Activated CD4-positive, alpha-beta T cell treated with anti-CD3 and anti-CD28 coated beads for 4 hours (primary cell): Measurements from ENCODE around the gene KLF16.

ENCODE experiments used
- DNase-seq, 2 donors: peaks; one replicate each; pipeline ENCODE4 v3.0.0-alpha.2; 2020

The KLF16 gene

DNA sequence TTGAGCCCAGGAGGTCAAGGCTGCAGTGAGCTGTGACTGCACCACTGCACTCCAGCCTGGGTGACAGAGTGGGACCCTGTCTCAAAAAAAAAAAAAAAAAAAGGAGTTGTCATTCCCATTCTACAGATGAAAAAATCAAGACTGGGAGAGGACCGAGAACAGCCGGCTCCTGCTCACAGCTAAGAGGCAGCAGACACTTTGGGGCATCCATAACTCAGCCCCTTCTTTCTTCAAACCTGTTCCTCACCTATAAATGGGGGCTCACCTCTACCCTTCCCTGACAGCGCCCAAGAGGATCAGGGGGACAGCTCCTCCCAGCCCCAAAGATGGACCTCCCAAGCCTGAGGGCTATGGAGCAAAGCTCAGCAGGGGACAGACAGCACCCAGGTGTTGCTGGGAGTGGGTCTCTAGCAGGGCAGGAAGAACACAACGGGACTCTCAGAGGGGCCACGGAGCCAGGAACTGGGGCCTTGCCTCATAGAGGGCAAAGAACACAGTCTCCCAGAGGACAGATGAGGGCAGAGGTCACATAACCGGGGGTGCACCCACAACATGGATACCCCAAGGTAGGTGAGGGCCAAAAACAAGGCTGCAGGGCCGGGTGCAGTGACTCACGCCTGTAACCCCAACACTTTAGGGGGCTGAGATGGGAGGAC is 3.4 kb upstream of the KLF16 start:
- DNase-seq: no peak

DNA sequence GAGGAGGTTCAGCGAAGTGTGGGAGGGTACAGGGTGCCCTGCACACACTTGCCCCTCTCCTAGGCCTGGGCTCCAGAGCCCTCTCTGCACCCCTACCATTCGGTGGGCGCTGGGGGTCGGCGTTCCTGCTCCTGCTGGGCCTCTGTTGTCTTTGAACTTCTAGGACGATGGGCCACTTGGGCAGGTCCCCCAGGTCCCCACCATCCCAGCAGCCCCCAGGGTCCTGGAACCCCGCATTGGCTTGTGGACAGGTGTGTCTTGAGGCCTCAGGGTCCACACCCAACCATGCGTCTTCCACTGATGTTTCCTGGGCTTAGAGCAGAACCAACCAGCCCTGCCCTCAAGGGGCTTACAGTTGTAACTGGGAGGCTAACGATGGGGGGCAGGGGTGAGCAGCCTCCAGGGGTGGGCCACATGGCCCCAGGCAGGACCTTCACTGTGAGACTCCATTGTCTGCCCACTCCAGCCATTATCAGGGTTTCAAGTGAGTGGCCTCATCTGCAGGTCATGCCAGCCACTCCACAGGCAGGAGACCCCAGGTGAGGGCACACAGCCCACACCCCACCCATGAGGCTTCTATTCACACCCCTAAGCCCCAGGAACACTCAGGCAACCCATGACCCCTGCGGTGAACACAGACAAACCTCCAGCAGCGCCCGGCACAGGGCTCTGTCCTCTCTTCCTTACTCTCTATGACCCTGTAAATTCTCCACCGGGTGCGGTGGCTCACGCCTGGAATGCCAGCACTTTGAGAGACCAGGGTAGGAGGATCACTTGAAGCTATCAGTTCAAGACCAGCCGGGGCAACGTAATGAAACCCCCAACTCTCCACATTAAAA is 2.0 kb upstream of the KLF16 start:
- DNase-seq: no peak

DNA sequence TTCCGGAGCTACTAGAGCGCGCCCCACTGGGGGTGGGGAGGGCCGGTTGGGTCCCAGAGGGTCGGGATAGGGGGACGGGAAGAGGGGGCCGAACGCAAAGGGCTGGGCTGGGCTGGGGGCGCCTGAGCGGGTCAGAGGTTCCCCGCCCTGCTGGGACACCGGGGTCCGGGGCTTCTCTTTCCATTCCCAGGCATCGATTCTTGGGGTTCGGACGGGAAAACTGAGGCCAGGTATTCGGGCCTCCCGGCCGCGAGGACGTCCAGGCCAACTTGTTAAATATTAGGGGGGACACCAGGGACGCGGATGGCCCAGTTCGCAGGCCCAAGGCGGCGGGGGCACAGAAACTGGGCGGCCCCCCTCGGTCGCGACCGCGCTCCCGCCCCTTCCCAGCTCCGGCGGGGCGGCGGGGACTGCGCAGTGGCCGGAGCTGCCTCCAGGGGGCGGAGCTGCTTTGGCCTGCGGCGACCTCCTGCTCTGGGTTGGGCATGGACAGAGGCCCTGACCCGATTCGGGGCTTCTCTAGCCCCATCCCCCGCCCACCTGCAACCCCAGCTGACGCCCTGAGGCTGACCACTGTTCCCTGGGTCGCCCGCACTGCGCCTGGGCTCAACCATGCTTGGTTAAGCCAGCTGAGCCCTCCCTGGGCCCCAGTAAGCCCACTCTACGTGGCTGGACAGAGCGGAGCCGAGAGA is 1.2 kb upstream of the KLF16 start:
- peak; percentile 55 to 60 for DNase-seq

DNA sequence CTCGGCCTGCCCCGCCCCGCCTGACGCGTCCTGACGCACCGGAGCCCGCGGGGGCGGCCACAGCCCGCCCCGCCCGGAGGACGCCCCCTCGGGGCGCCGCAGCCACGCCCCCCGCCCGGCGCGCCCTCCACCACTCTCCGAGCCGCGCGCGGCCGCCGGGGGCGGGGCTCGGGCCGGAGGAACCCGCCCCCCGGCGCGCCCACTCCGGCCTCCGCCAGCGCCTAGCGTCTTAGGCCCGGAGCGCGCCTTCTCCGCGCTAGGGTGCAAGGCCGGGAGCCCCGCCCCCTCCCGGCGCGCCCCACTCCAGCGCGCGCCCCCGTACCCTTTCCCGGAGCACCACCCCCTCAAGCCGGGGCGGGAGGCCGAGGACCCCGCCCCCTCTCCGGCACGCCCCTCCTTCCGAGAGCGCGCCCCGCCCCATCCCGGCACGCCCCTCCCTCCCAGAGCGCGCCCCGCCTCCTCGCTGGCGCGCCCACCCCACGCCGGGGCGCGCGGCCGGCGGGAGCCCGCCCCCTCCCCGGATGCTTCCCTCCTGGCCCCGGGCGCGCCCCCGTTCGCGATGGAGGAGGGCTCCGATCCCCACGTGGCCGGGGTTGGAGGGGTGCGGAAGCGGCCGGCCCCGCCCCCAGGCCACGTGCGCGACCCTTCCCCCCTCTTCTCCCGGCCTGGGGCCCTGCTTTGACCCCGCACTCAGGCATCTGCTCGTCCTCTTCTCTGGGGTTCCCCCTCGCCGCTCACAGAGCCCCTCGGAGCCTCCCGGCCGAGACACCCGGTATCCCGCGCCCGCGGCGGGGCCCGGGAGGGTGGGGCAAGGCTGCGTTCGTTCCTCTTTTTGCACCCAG is 480 bp upstream of the KLF16 start:
- DNase-seq: peak; percentile 92 to 97

DNA sequence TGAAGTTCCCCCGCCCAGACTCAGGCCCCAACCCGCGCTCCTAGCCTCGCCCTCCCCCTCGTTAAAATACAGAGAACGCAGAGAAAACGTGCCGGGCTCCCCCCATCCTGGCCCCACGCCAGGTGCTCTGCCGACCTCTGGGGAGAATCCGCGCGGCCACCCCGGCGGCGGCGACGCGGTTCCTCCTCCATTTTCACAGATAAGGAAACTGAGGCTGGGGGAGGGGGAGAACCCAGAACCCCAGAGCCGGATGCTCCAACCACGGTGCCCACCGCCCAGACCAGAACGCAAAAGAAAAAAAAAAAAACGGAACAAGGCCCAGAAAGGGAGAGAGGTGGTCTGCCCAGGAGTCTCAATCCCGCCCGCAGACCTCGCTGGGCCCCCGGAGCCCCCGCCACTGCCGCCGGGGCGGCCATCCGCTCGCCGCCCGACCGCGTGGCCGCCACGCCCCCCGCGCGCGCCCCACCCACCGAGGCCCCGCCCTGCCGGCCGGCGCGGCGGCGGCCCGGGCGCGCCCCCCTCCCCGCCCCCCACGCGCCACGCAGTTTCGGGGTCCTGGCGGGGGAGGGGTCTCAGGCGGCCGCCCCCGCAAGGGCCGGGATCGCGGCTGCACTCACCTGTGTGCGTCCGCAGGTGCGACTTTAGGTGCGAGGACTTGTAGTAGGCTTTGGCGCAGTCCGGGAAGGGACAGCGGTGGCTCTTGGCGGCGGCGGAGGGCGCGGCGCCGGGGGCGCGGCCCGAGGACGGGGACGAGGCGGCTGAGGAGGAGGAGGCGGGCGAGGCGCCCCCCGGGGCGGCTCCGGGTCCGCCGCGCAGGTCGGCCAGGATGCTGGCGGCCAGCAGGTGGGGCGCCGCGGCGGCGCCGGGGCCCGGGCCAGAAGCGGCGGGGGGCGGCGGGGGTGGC is 703 bp downstream of the KLF16 start:
- peak; percentile 52 to 57 for DNase-seq

DNA sequence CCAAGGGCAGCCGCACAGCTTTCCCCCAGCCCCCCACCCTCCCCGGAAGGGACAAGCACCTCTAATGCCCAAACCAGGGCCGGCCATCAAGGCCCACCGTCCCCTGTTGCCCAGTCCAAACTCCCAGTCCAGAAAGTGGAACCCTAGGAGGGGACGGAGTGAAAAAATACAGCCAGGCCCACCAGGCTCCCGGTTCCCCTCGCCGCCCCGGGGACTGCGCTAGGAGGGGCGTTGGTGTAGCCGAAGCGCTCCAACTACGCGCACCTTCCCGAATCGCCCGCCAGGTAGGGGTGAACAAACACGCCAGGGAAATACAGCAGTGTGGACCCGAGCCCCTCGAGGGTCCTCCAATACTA is 1.3 kb downstream of the KLF16 start:
- no peak for DNase-seq

DNA sequence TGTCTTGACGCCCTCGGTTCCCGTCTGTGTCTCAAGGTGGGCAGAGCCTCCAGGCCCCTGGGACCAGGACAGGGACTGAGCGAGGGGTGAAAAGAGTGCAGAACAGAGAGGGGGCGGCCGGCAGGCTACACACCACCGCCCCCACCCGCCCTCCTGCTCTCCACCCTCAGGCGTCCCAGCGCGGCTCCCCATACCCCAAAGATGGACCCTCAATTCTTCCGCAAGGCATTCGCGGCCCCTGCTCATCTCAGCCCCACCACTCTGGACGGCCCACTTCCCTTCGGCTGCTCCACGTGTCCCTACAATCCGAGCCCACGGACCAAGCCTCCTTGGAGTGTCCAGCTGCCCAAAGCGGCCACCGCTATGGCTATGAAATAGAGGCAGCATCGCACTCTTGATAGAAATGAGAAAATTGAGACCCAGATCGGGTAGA is 1.8 kb downstream of the KLF16 start:
- no peak for DNase-seq

DNA sequence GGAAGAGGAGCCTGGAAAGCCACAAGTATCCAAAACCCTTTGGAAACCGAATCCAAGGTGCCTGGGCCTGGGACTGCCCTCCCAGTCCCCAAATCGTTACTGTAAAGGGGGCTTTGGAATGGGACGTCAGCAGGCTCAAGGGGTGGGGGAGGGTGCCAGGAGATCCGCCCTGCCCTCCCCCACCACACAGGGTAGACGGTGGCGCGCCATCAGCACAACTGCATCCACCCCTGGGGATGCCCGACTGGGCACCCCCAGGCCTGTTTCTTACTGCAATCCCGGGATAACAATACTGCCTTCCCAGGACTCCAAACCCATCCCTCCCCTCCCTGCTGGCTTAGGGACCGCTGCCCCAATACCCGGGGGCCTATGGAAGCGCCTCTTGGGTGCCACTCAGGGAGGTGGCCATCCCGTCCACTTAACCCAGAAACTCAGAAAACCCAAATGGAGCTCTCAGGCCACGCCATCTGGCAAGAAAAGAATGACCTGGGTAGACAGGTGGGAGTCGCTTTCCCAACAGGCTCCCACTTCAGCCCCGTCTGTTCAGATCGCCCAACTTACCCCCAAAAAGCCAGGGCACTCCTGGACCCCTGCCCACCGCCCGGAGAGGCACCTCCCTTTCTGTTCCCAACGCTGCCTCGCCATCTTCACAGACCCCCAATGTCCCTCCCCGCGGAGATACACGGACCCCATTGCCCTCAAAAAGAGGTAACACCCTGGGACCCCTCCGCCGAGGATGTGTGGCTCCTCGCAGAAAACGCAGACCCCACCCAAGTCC is 2.4 kb downstream of the KLF16 start:
- no peak for DNase-seq

DNA sequence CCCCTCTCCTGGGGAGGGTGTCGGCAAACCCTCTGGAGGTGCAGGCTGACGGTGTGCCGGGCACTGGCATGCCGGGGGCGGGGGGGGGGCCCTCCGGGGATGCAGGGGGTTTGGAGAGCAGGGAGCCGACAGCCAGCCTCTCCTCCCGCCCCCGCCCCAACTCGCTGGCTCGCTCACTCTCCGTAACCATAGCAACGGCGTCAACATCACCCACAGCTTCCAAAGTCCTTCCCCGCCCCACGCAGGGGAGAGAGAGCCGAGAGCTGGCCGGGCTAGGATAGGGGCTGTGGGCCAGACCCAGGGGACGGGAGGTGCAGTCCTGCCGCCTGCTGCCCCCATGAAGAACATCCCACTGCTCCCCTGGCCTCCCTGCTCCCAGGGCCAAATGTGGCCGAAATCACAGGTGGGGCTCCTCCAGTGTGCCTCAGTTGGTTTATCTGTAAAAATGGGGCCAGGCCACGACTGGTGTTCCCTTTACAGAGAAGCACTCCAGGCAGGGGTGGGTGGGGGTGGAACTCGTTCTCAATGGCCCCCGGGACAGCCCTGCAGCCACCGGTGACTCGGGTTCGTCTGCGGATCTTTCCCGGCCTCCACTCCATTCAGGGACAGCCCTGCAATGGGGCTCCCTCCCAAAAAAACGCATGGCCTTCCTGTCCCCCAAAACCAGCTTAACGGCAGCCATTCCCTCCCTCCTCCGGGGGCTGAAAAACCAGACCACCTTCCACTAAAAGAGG is 3.2 kb downstream of the KLF16 start:
- DNase-seq: peak; percentile 70 to 72

DNA sequence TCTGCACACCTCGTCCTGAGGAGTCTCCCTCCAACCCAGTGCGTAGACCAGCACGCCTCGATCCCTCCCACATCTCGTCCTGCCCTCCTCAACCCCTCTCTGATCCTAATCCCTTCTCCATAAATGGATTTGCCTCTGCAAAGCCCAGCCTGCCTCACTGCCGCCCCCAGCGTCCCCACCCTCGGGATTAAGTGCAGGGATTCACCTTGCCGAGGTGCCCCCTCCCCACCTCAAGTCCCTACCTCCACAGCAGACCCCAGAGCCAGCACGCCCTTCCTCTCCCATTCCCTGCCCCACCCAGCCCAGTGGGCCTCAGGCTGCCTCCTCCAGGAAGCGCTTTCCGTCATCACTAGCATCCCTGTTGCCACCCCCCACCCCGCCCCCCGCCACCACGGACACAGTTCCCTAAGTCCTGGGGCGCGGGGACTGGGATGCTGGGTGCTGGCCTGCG is 4.0 kb downstream of the KLF16 start:
- no peak for DNase-seq

DNA sequence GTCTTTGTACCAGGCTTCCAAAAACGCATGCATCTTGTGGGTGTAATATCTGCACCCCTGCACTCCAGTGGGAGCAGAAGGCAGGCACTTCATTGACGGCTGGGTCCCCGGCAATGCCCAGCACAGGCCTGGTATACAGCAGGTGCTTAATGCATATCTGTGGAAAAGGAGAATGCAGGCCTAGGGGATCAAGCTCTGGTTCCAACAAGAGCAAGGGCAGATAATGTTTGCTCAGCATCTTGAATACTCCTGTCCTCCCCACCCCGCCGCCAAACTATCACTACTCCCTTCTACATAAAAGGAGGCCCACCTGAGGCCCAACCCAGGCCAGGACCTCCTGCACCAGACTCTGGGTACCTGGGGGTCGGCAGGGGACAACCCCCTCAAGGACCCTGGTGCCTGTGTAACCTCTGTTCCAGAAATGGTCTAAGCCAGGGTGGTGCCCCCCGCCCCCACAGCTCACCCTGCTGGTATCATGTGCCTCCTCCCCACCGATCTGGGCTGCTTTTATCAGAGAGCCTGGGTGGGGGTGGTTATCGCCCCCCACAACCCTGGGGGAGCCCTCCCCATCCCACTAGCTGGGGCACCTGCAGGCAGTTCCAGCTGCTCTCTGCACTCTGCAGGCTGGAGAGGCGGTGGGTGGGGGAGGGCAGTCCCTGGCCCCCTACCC is 4.8 kb downstream of the KLF16 start:
- DNase-seq: no peak

DNA sequence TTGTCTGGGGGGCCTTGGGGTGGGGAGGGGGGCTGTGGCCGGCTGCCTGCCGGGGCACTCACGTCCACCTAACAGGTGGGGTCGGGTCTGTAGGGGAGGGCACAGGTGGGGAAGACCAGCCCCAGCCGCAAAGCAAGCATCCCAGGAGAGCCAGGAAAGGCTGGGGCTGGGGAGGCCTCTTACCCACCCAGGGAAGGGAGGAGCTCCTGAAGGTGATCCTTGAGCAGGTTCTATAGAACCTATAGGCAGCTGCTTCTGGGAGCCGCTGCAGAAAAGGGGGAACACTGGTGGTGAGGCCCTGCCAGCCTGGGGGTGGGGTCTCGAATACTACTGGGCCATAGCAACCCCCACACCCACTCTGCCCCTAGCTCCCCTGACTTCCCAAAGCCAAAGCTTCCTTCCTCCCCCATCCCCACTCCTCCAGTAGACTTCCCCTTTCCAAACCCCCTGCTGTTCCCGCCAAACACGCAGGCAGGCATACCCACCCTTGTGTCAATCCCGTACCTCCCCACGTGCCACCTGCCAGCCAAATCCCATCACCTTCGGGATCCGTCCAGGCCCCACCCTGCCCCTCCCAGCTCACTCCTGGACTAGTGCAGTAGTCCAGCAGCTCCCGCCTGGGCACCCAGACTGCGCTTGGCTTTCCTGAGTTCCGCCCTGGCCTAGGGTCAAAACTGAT is 5.6 kb downstream of the KLF16 start:
- DNase-seq: no peak

DNA sequence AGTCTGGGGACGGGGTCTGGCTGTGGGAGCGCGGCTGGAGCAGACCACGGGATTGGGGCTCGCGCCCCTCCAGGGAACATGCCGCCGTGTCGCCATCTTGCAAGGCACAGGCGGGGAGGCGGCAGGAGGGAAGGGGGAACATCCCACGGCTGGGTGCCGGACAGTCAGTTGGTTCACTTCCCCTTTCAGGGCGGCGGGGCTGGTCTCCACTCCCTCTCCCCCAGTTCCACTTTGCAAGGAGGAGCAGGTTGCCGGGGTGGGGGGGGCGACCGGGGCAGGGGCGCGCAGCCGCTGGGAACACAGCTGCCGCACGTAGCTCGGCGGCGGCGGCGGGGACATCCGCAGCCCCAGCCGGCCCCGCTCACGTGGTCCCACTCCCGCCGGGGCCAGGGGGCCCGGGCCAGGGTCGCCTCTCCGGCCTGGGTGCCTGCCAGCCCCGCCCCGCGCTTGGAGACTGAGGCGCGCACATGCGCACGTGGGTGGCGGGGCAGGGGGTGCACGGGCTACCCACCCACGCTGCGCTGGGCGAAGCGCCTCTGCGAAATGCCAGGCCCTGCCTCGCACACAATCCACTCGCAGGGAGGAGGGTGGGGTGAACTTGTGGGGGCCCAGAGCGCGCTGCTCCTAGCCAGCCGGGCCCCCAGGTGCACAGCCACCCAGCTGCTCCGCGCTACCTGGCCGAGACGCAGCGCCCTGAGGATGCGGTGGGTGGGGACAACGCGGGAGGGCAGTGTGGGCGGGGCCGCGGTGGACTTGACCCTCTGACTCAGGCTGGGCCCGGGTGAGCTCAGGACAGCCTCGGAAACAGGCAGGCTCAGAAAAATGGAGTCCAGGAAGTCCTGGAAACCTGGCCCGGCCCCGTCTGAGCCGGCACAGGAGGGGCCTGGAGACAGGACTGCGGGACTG is 6.4 kb downstream of the KLF16 start:
- peak; percentile 63 to 72 for DNase-seq

DNA sequence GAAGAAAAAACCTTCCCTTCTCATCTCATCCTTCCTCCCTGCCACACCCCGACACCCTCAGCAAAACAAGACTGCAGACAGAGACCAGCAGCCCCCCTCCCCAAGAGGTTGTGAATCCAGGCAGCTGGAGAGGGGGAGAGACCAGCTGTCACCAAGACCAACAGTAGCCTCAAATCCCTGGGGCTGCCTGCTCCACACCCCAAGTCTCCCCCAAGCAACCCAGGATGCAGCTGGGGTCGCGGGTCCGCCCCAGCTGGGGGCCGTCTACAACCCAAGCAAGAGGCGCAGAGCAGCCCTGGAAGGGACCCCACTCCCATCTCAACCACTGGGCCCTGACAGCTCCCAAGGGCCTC is 7.1 kb downstream of the KLF16 start:
- DNase-seq: no peak

DNA sequence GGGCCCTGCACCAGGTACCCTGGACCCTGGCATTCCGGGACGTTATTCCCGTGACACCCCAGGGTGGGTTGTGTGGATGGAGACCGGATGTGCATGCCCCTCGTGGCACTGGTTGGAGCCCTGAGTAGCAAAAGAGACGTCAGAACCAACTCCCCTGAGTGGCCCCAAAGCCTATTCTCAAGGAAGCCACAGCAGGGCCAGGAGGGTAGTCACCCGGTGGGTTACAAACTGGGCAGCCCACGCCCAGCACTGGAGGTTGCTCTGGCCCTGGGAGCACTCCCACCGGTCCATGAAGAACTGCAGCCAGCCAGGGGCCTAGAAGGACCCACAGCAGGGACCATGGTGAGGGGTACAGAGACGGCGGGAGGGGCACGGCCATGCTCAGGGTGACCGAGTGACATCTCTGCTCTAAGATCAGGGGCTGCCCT is 7.5 kb downstream of the KLF16 start:
- no peak for DNase-seq

DNA sequence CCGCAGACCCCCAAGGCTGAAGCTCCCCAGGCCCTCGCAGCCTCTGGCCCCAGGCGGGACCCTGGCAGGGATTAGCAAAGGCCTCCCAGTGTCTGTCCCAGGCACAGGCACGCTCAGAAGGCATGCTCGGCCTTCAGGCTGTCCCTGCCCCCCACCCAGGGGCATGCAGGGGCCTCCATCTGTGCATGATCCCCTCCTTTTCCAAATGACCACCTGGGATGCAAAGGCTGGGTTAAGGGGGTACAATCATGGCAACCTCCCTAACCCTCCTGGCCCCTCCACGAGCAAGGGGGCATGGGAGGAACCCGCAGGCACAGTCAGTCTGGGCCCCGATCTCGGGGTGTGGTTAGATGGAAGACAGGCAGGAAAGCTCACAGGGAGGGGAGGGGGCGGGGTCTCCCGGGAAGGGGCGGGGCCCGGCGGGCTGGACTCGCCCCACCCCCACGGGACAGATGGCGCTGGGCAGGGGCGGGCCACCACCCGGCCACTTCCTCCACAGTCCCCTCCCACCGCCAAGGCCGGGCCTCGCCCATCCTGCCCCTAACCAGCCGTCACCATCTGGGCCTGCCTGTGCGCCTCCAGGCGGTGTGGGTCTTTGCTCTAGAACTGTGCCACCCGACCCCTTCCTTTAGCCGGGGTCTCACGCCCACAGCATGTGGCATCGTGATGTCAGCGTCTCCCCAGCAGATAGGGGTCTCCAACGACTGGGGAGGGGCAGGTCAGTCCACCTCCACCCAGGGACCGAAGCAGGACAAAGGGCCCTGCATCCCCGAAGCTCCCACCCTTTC is 8.1 kb downstream of the KLF16 start:
- DNase-seq: peak; percentile 56 to 75

DNA sequence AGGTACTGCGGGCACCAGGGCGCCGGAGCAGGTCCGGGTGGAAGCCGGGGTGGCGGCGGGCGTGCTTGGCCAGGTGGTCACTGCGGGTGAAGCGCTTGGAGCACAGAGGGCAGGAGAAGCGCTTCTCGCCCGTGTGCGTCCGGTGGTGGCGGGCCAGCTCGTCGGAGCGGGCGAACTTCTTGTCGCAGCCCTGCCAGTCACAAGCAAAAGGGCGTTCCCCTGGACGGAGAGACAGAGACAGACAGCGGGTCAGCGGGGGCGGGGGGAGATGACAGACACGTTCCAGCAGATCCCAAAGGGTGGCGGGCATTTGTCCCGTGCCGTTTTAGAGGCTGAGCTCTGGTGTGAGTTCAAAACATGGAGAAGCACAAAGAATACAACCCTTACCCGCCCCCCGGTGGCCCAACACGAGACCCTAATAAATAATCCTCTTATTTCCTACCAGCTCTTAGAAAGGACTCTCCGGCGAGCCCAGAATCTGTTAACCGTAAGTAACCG is 8.8 kb downstream of the KLF16 start:
- DNase-seq: no peak
